Mesenchymal stem cell (in vitro differentiated cells and primary cell): ENCODE results near the gene CAMK2D.

ENCODE experiments used
- DNase-seq: peaks from one replicate; pipeline ENCODE4 v3.0.0-alpha.2; 2013
- H2AFZ ChIP-seq: one replicate; pipeline ENCODE4 v1.6.1; 2013; ENCODE audit warnings: low read depth, mild to moderate bottlenecking, control low read depth, inconsistent platforms, low read length, moderate library complexity
- H2AK5ac ChIP-seq: 2 replicates; pipeline ENCODE4 v1.6.1; 2013; ENCODE audit warnings: low read length, moderate library complexity, mild to moderate bottlenecking, inconsistent platforms; ENCODE audit not compliant: severe bottlenecking
- H2BK120ac ChIP-seq: one replicate; pipeline ENCODE4 v1.6.1; 2013; ENCODE audit warnings: low read depth, mild to moderate bottlenecking, inconsistent platforms, low read length, moderate library complexity
- H2BK12ac ChIP-seq, 2 experiments: one replicate each; pipeline ENCODE4 v1.6.1; 2013; ENCODE audit warnings: inconsistent platforms in 2 of 2, low read length in 2 of 2, mild to moderate bottlenecking in 2 of 2, moderate library complexity in 2 of 2, control low read depth in 1 of 2
- H2BK15ac ChIP-seq: one replicate; pipeline ENCODE4 v1.6.1; 2013; ENCODE audit warnings: mild to moderate bottlenecking, low read depth, inconsistent platforms; ENCODE audit not compliant: poor library complexity, severe bottlenecking
- H2BK5ac ChIP-seq: 2 replicates; pipeline ENCODE4 v1.6.1; 2013; ENCODE audit warnings: low read depth, mild to moderate bottlenecking, low read length, control low read depth, inconsistent platforms; ENCODE audit not compliant: poor library complexity, severe bottlenecking
- H3K14ac ChIP-seq, 2 experiments: one replicate each; pipeline ENCODE4 v1.6.1; 2013; ENCODE audit warnings: inconsistent platforms in 2 of 2, low read length in 2 of 2, control low read depth in 1 of 2, mild to moderate bottlenecking in 1 of 2, moderate library complexity in 1 of 2
- H3K18ac ChIP-seq, 2 experiments: one replicate each; pipeline ENCODE4 v1.6.1; 2013; ENCODE audit warnings: inconsistent platforms in 2 of 2, low read length in 2 of 2, control low read depth in 1 of 2, low read depth in 1 of 2, mild to moderate bottlenecking in 1 of 2
- H3K23ac ChIP-seq, 2 experiments: one replicate each; pipeline ENCODE4 v1.6.1; 2013; ENCODE audit warnings: inconsistent platforms in 2 of 2, low read length in 2 of 2, mild to moderate bottlenecking in 2 of 2, moderate library complexity in 2 of 2, control low read depth in 1 of 2
- H3K27ac ChIP-seq: 2 replicates; pipeline ENCODE4 v1.5.1; 2013; ENCODE audit warnings: mild to moderate bottlenecking, moderate library complexity, low read length, control low read depth, inconsistent platforms; ENCODE audit not compliant: poor library complexity, severe bottlenecking
- H3K27me3 ChIP-seq, 2 experiments: 2 replicates each; pipeline versions ENCODE4 v1.6.1 to v1.7.0; 2013; ENCODE audit warnings: low read length in 2 of 2, mild to moderate bottlenecking in 2 of 2, moderate library complexity in 2 of 2, control low read depth in 1 of 2, inconsistent platforms in 1 of 2; ENCODE audit not compliant: control insufficient read depth in 1 of 2, insufficient read depth in 1 of 2
- H3K36me3 ChIP-seq, 2 experiments: 2 replicates each; pipeline versions ENCODE4 v1.6.1 to v1.7.0; 2013; ENCODE audit warnings: low read length in 2 of 2, control low read depth in 1 of 2, inconsistent platforms in 1 of 2, low read depth in 1 of 2, mild to moderate bottlenecking in 1 of 2; ENCODE audit not compliant: insufficient read depth in 2 of 2, control insufficient read depth in 1 of 2
- H3K4ac ChIP-seq, 2 experiments: one replicate each; pipeline ENCODE4 v1.6.1; 2013; ENCODE audit warnings: inconsistent platforms in 2 of 2, low read length in 2 of 2, mild to moderate bottlenecking in 2 of 2, moderate library complexity in 2 of 2, control low read depth in 1 of 2, low read depth in 1 of 2
- H3K4me1 ChIP-seq: 2 replicates; pipeline ENCODE4 v1.6.1; 2013; ENCODE audit warnings: low read depth, low read length, control low read depth; ENCODE audit not compliant: control insufficient read depth, insufficient read depth
- H3K4me2 ChIP-seq: 2 replicates; pipeline ENCODE4 v1.6.1; 2013; ENCODE audit warnings: low read length, mild to moderate bottlenecking, inconsistent platforms; ENCODE audit not compliant: poor library complexity, severe bottlenecking
- H3K4me3 ChIP-seq, 2 experiments: 2 replicates each; pipeline versions ENCODE4 v1.5.1 to v1.7.0; 2013; ENCODE audit warnings: low read length in 2 of 2, mild to moderate bottlenecking in 2 of 2, control low read depth in 1 of 2, low read depth in 1 of 2; ENCODE audit not compliant: insufficient read depth in 1 of 2
- H3K79me1 ChIP-seq: replicated peaks from 2 replicates; pipeline ENCODE4 v1.6.1; 2013; ENCODE audit warnings: mild to moderate bottlenecking, control low read depth, low read length, inconsistent platforms; ENCODE audit not compliant: poor library complexity, severe bottlenecking
- H3K9ac ChIP-seq: 2 replicates; pipeline ENCODE4 v1.7.0; 2013; ENCODE audit warnings: mild to moderate bottlenecking, low read length, moderate library complexity
- H3K9me3 ChIP-seq: 2 replicates; pipeline ENCODE4 v1.7.0; 2013; ENCODE audit warnings: mild to moderate bottlenecking, low read length; ENCODE audit not compliant: control insufficient read depth
- H4K8ac ChIP-seq: one replicate; pipeline ENCODE4 v1.6.1; 2013; ENCODE audit warnings: inconsistent platforms, mild to moderate bottlenecking, low read length, moderate library complexity
- H4K91ac ChIP-seq: one replicate; pipeline ENCODE4 v1.6.1; 2013; ENCODE audit warnings: mild to moderate bottlenecking, low read length, inconsistent platforms
- WGBS: methylation state at CpG from one replicate; pipeline ENCODE4 v1.1.7; 2013; ENCODE audit warnings: mixed read lengths; 5-methylcytosine and 5-hydroxymethylcytosine counted together

Gene CAMK2D

GRCh38 chr4:113678641-113679040 is 82.9 kb downstream of the CAMK2D start:
- Histone ChIP-seq H2BK12ac (no peak overlapping the region), H3K79me1 (peaks cover 18% of the 10 kb centered on the region), H2AFZ (no peak overlapping the region), H2BK120ac (no peak overlapping the region), H3K4ac (no peak overlapping the region), H2BK15ac (no peak overlapping the region), H3K4me1 (peaks cover 2% of the 10 kb centered on the region), H3K4me2 (no peak overlapping the region), H3K9ac (no peak overlapping the region), H3K9me3 (no peaks in the 10 kb centered on the region), H4K91ac (no peak overlapping the region), H4K8ac (no peak overlapping the region), H2AK5ac (no peak overlapping the region), H3K27me3 (no peaks in the 10 kb centered on the region), H3K27ac (no peak overlapping the region), H3K36me3 (peaks cover 0 to 87% of the 10 kb centered on the region in 2 experiments), H3K14ac (no peak overlapping the region), H3K4me3 (no peak overlapping the region), H3K23ac (no peak overlapping the region), H3K18ac (no peak overlapping the region), H2BK5ac (no peak overlapping the region)
- no peak for DNase-seq

- H2BK5ac ChIP-seq = no peak overlapping the region
- no peak overlapping the region for H3K9ac ChIP-seq
- DNase-seq = no peak
- peaks cover 26% of the 10 kb centered on the region for H3K79me1 ChIP-seq
- H3K4me1 ChIP-seq = peaks cover 5% of the 10 kb centered on the region
- H3K23ac ChIP-seq = no peak overlapping the region
- H4K91ac ChIP-seq = no peak overlapping the region
- H2AFZ ChIP-seq = no peak overlapping the region
- H3K4me3 ChIP-seq = peak overlapping the region in 1 of 2 experiments; percentile 43
- no peak overlapping the region for H2AK5ac ChIP-seq
- no peak overlapping the region for H2BK15ac ChIP-seq
- no peak overlapping the region for H3K14ac ChIP-seq
- no peak overlapping the region for H2BK12ac ChIP-seq
- no peak overlapping the region for H3K27ac ChIP-seq
- no peak overlapping the region for H3K4ac ChIP-seq
- H3K9me3 ChIP-seq = no peaks in the 10 kb centered on the region
- no peak overlapping the region for H3K4me2 ChIP-seq
- H3K18ac ChIP-seq = no peak overlapping the region
- WGBS = 82% methylated on average over 2 of the region's 4 CpGs
- H2BK120ac ChIP-seq = no peak overlapping the region
- H3K27me3 ChIP-seq = no peaks in the 10 kb centered on the region
- peaks cover 0 to 89% of the 10 kb centered on the region in 2 experiments for H3K36me3 ChIP-seq
- no peak overlapping the region for H4K8ac ChIP-seq
Observed at GRCh38 chr4:113677325-113677724, 84.2 kb downstream of the CAMK2D start.

DNA sequence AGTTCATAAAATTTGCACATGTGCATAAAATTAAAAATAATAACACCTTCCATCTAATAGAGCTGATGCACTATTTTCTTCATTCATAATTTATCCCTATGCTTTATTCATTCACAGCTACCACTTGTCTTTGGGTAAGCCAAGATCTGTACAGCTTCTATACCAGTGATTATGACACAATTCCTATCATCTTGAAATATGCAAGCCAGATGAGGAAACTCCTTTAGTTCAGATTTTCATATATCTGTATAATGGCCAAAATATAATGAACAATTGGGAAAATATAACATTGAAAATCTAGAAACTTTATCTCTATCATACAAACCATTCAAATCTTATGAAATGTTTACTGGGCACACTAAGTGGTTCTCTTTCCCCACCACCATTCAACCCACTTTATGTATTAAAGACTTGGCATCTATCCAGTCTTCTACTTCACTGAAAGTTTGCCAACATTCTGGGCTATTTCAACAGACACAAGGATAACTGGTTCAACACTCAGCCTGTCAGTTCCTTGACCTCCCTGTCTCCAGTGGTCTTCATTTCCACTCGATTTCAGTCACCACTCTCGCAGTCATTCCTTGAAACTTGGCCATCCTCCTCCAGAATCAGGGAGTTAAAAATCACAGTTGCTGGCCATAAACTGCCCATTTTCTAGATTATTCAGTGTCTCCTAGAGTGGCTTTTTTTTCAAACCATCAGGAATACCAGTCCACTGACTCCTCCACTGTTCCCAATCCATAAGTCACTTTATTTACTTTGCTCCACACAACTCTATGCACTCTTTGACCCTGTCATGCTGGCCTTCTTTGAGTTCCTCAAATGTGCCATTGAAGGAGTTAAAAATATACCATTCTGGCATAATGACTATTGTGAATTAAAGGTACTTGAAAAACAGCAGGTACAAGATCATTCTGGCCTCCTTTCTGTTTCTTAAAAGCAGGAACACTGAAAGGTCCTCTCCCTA is 85.5 kb downstream of the CAMK2D start:
- Histone ChIP-seq H2BK12ac (no peak overlapping the region), H2BK5ac (no peak overlapping the region), H3K9me3 (no peaks in the 10 kb centered on the region), H3K9ac (no peak overlapping the region), H3K4me2 (no peak overlapping the region), H2AFZ (no peak overlapping the region), H3K23ac (no peak overlapping the region), H3K14ac (no peak overlapping the region), H2BK120ac (no peak overlapping the region), H3K4me1 (peaks cover 5% of the 10 kb centered on the region), H3K27me3 (no peaks in the 10 kb centered on the region), H2BK15ac (no peak overlapping the region), H3K36me3 (peaks cover 0 to 87% of the 10 kb centered on the region in 2 experiments), H3K4ac (no peak overlapping the region), H3K79me1 (peaks cover 28% of the 10 kb centered on the region), H3K18ac (no peak overlapping the region), H3K27ac (no peak overlapping the region), H4K91ac (no peak overlapping the region), H4K8ac (no peak overlapping the region), H2AK5ac (no peak overlapping the region), H3K4me3 (no peak overlapping the region)
- peak; percentile 46 for DNase-seq
- WGBS = 91% methylated on average over 2 of the region's 2 CpGs

DNA sequence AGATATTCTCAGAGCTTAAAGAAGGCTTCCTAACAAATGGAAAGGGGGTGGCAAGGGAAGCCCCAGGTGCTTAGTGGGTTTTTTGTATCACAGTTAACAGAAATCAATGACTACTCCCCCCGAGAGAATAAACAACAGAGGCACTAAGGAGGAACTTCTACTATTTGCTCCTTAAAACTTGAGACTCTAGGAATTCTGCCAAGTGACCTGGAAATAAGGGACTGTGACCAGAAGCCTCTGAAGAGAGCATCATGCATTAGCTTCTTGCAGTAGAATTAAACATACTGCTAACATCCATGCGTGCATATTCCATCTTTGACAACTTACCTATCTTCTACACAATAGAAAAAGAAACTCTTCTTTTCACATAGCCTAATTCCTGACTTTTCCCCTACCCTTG is 86.8 kb downstream of the CAMK2D start:
- WGBS = 98% methylated on average over 2 of the region's 2 CpGs

More for the DNA sequence above, 86.8 kb downstream of the CAMK2D start:
- Histone ChIP-seq H3K4me2 (no peak overlapping the region), H2BK15ac (no peak overlapping the region), H3K36me3 (peaks cover 0 to 78% of the 10 kb centered on the region in 2 experiments), H4K91ac (no peak overlapping the region), H2BK120ac (peak overlapping the region; percentile 5), H3K9ac (no peak overlapping the region), H3K9me3 (no peaks in the 10 kb centered on the region), H2AK5ac (no peak overlapping the region), H2AFZ (no peak overlapping the region), H3K4ac (no peak overlapping the region), H2BK12ac (no peak overlapping the region), H2BK5ac (no peak overlapping the region), H3K4me1 (peaks cover 5% of the 10 kb centered on the region), H3K4me3 (no peak overlapping the region), H3K27ac (no peak overlapping the region), H3K23ac (no peak overlapping the region), H3K14ac (no peak overlapping the region), H3K79me1 (peaks cover 23% of the 10 kb centered on the region), H3K18ac (no peak overlapping the region), H3K27me3 (no peaks in the 10 kb centered on the region), H4K8ac (no peak overlapping the region)
- no peak for DNase-seq
